ENCODE data around the gene PLEKHG3. TPM values are rescaled to one million over a fixed set of nuclear protein-coding genes. Genes with fewer than 3 reads are reported as not detected.

The PLEKHG3 gene
- total and polyA plus RNA-seq, 10 of the 15 experiments (the other 5 are each of a cell fraction or from before 2014, with no cell fraction given), result 0.03 to 0.73 (median 0.07) TPM; not detected in 5

DNA sequence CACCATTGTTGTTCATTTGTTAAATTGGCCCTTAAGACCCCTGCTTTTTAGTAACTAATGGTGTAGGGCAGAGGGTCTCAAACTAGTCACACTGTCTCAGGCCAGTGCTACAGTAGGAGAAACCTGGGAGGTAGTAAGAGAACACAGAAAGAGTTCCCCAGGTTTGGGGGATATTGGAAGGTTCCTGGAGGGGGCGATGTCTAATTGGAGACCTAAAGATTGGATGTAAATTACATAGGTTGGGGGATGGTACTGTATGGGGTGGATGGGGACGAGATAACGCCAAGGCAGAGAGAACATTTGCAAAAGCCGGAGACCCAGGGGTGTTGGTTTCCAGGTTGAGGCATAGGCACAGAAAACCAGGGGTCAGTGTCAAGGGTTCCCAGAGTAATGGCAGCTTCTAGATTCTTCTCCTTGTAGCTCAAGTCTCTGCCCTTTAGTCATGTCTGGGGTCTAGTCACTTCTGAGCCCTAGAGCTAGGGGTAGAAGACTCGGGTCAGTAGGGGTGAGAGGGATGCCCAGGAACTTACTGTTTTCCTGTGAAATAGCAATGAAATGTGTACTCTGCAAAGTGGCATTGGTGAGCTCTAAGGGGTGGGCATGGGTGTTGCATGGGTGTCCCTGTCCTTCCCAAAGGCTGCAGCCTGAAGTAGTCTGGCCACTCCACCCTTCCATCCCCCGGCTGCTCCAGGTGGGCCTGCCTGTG, 21.8 kb downstream of the PLEKHG3 start:
- H4K20me1 ChIP-seq (ENCODE audit: control insufficient read depth, insufficient read depth), result no peaks in the 10 kb centered on the region
- H2AFZ ChIP-seq (ENCODE audit: control insufficient read depth, low read depth, low read length), result no peak overlapping the region
- TF ChIP-seq NBN (IDR thresholded peaks at IDR 0.05) (no peak), NRF1 (conservative IDR thresholded peaks at IDR 0.05; ENCODE audit: low read depth, low read length) (no peak), EGR1 (IDR thresholded peaks at IDR 0.05; ENCODE audit: borderline replicate concordance in 1 of 2, low read depth in 2 of 2, low read length in 2 of 2) (no peak), CHD2 (IDR thresholded peaks at IDR 0.05; ENCODE audit: borderline replicate concordance, low read depth, low read length) (no peak)
- ChIA-PET CTCF (interaction anchor here (0.6 to 1.4 kb wide), 5 partner anchors 10 to 37 kb away, joined by 3 to 6 read pairs (median 3); no protein-coding TSS in a partner anchor), RAD21 (ENCODE audit: unreplicated experiment) (interaction anchor here (1.0 to 2.1 kb wide), 3 partner anchors 25 to 54 kb away, joined by 3 to 6 read pairs (median 4); no protein-coding TSS in a partner anchor), SMC1A (ENCODE audit: uncharacterized antibody, unreplicated experiment) (interaction anchor here (0.5 to 1.1 kb wide), 2 partner anchors 17 to 90 kb away, joined by 3 read pairs; no protein-coding TSS in a partner anchor), POLR2A (interaction anchor here (0.6 to 1.5 kb wide), 4 partner anchors 9 to 47 kb away, joined by 3 to 5 read pairs (median 4); no protein-coding TSS in a partner anchor)
- no peaks in the 10 kb centered on the region for H3K4me1 ChIP-seq (ENCODE audit: control insufficient read depth, insufficient read depth, low read length)
- intact Hi-C loops (cut with micrococcal nuclease; ENCODE audit: unreplicated experiment), result no loop called here
- no peak overlapping the region for H3K9ac ChIP-seq (ENCODE audit: control insufficient read depth, insufficient read depth, low read length)
- no peaks in the 10 kb centered on the region for H3K9me3 ChIP-seq (replicated peaks; ENCODE audit: control insufficient read depth, insufficient read depth, low read length)
- ATAC-seq (peak; percentile 8), DNase-seq (ENCODE audit: low read depth, low spot score) (no peak), FAIRE-seq (no peak)
- WGBS (ENCODE audit: insufficient coverage, insufficient replicate concordance, low lambda C conversion rate, missing lambda C conversion rate), result 29% methylated on average over 6 of the region's 6 CpGs
- no peak overlapping the region for H3K27ac ChIP-seq (ENCODE audit: control insufficient read depth, insufficient read depth)
- no peaks in the 10 kb centered on the region for H3K36me3 ChIP-seq (ENCODE audit: control insufficient read depth in 2 of 2, insufficient read depth in 2 of 2, low read length in 1 of 2)
- BruUV-seq (replicated peaks), result no TSS peak
- in situ Hi-C loops (cut with MboI), result no loop called here
- no peaks in the 10 kb centered on the region for H3K79me2 ChIP-seq (ENCODE audit: control insufficient read depth, insufficient read depth, low read length)
- no peak overlapping the region for H3K4me2 ChIP-seq (ENCODE audit: control insufficient read depth, insufficient read depth)
- H3K4me3 ChIP-seq, result no peak overlapping the region
- H3K27me3 ChIP-seq (replicated peaks in 1 of 2; ENCODE audit: control insufficient read depth in 2 of 2, insufficient read depth in 2 of 2, low read length in 1 of 2), result no peaks in the 10 kb centered on the region; a peak in 3 of 4 replicates

- no peaks in the 10 kb centered on the region for H3K9me3 ChIP-seq (replicated peaks; ENCODE audit: control insufficient read depth, insufficient read depth, low read length)
- WGBS (ENCODE audit: insufficient coverage, insufficient replicate concordance, low lambda C conversion rate, missing lambda C conversion rate), result 2% methylated on average over 5 of the region's 5 CpGs
- intact Hi-C loops (cut with micrococcal nuclease; ENCODE audit: unreplicated experiment) (no loop called here), in situ Hi-C loops (cut with MboI) (no loop called here)
- no peaks in the 10 kb centered on the region for H4K20me1 ChIP-seq (ENCODE audit: control insufficient read depth, insufficient read depth)
- ChIA-PET POLR2A (interaction anchor here (0.7 to 0.8 kb wide), 2 partner anchors 9 to 29 kb away, joined by 3 to 5 read pairs; no protein-coding TSS in a partner anchor), CTCF (interaction anchor here (0.6 to 1.1 kb wide), 2 partner anchors 38 to 242 kb away, joined by 3 read pairs; no protein-coding TSS in a partner anchor), RAD21 (ENCODE audit: unreplicated experiment) (interaction anchor here (1.0 to 2.1 kb wide), 3 partner anchors 25 to 55 kb away, joined by 3 to 6 read pairs (median 4); no protein-coding TSS in a partner anchor), SMC1A (ENCODE audit: uncharacterized antibody, unreplicated experiment) (interaction anchor here (0.5 kb wide), 1 partner anchor 17 kb away, joined by 3 read pairs; no protein-coding TSS in a partner anchor)
- H3K27me3 ChIP-seq (replicated peaks in 1 of 2; ENCODE audit: control insufficient read depth in 2 of 2, insufficient read depth in 2 of 2, low read length in 1 of 2), result no peaks in the 10 kb centered on the region; a peak in 3 of 4 replicates
- FAIRE-seq, result no peak
- no peaks in the 10 kb centered on the region for H3K79me2 ChIP-seq (ENCODE audit: control insufficient read depth, insufficient read depth, low read length)
- no peak overlapping the region for H3K27ac ChIP-seq (ENCODE audit: control insufficient read depth, insufficient read depth)
- DNase-seq (ENCODE audit: low read depth, low spot score), result no peak
- H3K4me3 ChIP-seq, result no peak overlapping the region
- no peaks in the 10 kb centered on the region for H3K36me3 ChIP-seq (ENCODE audit: control insufficient read depth in 2 of 2, insufficient read depth in 2 of 2, low read length in 1 of 2)
- peak; percentile 90 for ATAC-seq
- no peaks in the 10 kb centered on the region for H3K4me1 ChIP-seq (ENCODE audit: control insufficient read depth, insufficient read depth, low read length)
- H3K9ac ChIP-seq (ENCODE audit: control insufficient read depth, insufficient read depth, low read length), result no peak overlapping the region
- no peak overlapping the region for H2AFZ ChIP-seq (ENCODE audit: control insufficient read depth, low read depth, low read length)
- no TSS peak for BruUV-seq (replicated peaks)
- TF ChIP-seq NFXL1 (IDR thresholded peaks at IDR 0.05; ENCODE audit: borderline replicate concordance) (no peak), IKZF1 (conservative IDR thresholded peaks at IDR 0.05) (0 out of 2 replicates have a peak, but pooled peaks have one; percentile 27)
- no peak overlapping the region for H3K4me2 ChIP-seq (ENCODE audit: control insufficient read depth, insufficient read depth)
Measured at GRCh38 chr14:64726585-64726890, 22.3 kb downstream of the PLEKHG3 start.
